ENCODE data around the gene FAM174C.

FAM174C gene

DNA sequence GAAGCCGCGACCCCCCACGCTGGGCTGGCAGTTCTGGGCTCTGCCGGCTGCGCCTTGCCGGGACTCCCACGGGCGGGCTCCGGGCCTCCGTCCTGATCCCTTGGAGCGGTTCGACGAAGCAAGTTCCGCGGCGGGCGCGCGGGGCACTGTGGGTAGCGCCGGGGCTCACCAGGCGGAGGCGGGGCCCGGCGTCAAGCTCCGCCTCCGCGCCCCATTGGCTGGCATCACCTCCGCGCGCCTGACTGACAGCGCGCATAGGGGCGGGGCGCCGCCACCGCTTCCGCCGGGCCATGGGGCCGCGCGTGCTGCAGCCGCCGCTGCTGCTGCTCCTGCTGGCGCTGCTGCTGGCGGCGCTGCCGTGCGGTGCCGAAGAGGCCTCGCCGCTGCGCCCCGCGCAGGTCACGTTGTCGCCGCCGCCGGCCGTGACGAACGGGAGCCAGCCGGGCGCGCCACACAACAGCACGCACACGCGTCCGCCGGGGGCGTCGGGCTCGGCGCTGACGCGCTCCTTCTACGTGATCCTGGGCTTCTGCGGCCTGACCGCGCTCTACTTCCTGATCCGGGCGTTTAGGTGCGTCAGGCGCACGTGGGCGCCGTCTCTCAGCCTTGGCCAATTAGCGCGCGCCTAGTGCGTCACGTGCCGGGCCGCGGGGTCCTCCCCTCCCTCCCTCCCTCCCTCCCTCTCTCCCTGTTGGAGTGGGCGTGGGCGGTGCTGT, at the start of gene FAM174C:
Gene FAM174C, plus strand, starts transcription at position 271 of the 716 bp plus-strand sequence. Its CDS starts 20 bp downstream, at position 291.
- peak; percentile 98 for DNase-seq

GRCh38 chr19:1226227-1226518, 49.2 kb upstream of the FAM174C start:
- DNase-seq, result no peak

- no peak for DNase-seq
Measured at GRCh38 chr19:1226522-1227303, 48.6 kb upstream of the FAM174C start.

DNA sequence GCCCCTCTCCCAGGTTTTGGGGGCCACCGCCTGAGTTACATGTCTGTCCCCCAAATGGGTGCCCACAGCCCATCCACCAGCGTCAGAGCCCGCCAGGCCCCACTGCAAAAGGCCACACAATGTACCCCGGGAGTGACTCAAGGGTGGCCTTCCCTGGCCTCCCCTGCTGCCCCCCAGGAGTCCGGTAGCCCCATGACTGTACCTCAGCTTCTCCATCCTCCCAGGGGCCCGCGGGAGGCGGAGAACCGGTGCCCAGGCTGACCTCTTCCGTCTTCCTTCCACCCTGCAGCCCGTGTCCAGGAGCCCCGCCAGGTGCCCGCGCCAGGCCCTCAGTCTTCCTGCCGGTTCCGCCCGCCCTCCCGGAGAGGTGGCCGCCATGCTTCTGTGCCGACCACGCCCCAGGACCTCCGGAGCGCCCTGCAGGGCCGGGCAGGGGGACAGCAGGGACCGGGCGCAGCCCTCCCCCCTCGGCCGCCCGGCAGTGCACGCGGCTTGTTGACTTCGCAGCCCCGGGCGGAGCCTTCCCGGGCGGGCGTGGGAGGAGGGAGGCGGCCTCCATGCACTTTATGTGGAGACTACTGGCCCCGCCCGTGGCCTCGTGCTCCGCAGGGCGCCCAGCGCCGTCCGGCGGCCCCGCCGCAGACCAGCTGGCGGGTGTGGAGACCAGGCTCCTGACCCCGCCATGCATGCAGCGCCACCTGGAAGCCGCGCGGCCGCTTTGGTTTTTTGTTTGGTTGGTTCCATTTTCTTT, 47.9 kb upstream of the FAM174C start:
- DNase-seq, result no peak

DNA sequence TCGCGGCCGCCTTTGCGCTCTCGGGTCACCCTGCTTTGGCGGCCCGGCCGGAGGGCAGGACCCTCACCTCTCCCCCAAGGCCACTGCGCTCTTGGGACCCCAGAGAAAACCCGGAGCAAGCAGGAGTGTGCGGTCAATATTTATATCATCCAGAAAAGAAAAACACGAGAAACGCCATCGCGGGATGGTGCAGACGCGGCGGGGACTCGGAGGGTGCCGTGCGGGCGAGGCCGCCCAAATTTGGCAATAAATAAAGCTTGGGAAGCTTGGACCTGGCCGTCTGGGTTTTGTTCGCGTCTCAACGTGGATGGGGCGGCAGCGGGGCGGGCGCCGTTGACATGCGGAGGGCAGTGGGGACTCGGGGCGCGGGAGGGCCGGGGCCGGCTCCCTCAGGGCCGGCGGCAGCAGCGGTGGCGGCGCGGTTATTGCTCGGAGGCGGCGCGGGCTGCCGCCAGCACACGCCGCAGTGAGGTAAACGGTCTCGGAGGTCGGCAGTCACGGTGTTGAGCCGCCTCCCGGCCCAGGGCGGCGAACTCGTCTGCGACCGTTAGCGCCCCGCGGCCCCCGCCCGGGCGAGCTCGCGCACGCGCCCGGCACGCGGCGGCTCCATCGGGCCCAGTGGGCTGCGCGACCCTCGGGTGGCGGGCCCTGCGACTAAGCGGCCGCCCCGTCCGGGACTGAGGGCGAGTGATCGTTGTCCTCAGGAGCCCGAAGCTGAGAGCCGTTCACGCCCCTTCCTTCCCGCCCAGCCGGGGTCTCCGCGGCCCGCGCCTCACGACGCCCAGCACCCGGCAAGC, 47.0 kb upstream of the FAM174C start:
- no peak for DNase-seq

DNA sequence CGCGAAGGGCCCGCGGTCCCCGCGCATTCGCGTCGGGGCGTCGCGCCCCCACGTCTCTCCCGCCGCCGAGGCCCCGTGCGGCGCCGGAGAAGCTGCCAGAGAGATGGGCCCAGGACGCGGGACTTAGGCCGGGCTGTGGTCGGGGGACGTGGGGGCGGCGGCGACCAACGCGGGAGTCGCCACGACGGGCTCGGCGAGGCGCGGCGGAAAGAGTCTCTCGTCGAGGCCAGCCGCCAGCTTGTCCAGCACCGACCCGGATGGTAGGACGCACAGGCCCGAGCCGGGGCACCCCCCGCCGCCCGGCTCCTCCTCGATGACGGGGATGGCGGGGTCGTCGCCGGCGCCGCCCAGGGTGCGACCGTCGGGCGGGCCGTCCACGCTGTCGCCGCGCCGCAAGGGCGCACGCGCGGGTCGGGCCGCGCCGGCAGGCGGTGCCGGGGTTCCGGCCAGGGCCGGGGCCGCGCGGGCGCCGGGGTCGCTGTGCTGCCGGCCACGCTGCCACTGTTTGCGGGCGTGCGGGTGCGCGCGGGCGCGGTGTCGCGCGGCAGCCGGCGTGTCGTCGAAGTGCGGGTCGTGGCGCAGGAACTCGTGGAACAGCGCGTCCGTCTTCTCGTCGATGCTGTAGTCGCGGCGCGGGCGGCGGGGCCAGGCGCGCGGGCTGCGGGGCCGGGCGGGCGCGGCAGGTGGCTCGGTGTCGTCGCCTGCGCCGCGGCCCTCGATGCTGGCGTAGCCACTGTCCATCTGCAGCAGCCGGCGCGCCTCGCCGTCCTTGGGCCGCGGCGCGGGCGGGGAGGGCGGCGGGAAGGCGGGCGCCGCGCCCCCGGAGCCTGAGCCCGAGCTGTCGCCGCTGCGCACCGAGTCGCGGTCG, 46.0 kb upstream of the FAM174C start:
- DNase-seq, result no peak

- DNase-seq, result no peak
Measured at GRCh38 chr19:1229924-1230782, 45.2 kb upstream of the FAM174C start.

DNA sequence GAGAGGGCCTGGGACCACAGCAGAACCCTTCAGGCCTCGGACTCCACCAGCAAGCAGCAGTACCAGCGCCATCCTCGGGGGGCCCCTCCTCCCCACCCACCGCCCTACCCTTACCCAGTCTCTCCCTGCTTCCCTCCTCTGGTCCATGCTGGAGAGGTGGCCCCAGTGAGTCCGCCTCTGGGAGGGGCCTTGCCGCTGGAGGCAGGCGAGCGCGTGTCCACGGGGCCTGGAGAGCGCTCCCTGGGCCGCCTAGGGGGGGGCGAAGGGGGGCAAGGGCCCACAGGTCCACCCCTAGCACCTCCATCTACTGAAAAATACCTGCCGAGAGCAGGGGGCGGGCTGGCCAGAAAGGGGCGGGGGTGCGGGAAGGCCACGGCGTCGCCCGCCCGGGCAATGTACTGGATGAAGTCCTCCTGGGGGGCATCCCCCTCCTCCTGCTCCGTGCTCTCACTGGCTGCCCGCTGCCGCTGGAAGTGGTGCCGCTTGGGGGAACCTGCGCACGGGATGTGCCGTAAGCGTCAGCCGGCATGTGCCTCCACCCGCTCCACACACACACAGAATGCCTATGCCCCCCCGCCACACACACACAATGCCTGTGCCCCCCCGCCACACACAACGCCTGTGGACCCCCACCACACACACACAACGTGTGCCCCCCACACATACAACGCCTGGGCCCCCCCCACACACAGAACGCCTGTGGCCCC, 44.4 kb upstream of the FAM174C start:
- no peak for DNase-seq

- DNase-seq, result no peak
Measured at GRCh38 chr19:1231729-1232637, 43.3 kb upstream of the FAM174C start.

DNA sequence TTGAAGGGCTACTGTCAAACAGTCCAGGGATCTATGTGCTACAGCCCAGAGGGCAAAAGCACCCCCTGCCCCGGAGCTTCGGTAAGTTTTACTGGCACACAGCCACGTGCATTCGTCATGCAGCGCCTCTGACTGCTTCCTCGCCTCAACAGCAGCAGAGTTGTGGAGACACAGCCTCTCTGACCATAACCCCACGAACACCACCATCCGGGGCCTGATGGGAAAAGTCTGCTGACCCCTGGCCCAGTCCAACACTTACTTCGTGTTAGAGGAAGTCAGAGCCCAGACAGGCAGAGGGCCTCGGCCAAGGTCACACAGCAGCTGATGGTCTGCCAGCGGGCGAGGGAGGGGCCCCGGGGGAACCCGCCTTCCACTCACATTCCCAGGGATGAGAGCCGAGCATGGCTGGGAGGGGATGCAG, 42.7 kb upstream of the FAM174C start:
- no peak for DNase-seq

- no peak for DNase-seq
Measured at GRCh38 chr19:1233115-1233667, 42.1 kb upstream of the FAM174C start.

- DNase-seq, result no peak
Measured at GRCh38 chr19:1234051-1234954, 41.0 kb upstream of the FAM174C start.

DNA sequence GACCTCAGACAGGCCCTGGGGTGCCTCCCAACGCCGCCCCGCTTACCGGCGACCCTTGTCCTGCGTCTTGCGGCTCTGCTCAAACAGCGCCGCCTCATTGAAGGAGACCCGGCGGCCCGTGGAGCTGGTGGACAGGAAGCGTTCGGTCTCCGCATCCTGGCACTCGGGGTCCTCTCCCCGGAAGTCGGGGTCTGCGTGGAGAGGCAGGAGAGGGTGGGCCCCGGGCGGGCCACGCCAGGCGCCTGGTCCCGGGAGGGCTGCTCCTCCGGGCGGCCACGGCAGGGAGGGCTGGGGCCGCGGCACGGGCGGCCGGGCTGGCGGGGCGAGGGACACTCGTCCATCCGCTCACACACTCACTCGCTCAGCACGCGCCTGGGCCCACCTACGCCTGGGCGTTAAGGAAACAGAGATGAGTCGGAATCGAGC, 40.4 kb upstream of the FAM174C start:
- DNase-seq, result no peak

DNA sequence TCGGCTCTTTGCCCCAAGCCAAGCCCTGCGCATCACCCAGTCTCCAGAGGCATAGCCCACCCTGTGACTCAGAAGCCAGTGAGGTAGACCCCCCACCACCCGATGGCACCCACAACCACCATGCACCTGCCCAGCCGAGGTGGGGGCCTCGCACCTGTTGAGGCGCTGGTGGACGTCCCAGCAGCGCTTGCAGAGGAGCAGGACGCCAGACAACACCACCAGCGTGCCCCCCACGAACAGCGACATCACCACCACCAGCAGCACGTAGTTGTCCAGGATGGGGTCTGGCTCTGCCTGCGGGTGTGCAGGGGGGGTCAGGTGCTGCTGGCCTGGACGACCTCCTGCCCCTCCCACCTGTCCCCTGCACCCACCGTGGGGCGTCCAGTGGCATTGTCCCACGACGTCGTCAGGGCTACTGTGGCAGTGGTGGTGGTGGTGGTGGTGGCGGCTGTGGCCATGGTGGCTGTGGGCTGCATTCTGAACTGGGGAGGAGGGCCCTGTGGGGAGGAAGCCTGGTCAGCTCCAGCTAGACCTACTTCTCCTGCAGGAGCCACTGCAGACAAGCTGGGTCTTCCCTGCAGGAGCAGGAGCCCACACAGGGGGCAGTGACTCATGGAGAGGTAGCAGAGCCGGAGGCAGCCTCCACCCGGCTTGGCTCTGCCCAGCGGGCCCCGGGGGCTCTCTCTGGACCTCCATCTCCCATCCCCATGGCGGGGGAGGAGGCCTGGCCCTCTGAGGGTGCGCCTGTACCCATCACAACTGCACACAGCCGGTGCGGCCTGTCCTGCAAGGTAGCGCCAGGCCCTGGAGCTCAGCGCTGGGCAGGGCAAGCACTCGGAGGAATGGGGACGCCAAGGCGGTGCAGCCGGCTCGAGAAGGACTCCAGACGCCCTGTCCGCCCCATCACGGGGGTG, 39.4 kb upstream of the FAM174C start:
- DNase-seq, result no peak

- DNase-seq, result no peak
Measured at GRCh38 chr19:1236576-1236975, 38.8 kb upstream of the FAM174C start.

- DNase-seq, result peak; percentile 28
Measured at GRCh38 chr19:1237027-1237659, 38.2 kb upstream of the FAM174C start.
